ENCODE data around the gene AMBRA1. TPM values are rescaled to one million over a fixed set of nuclear protein-coding genes. Genes with fewer than 3 reads are reported as not detected.

AMBRA1 gene
- total RNA-seq, 2 donors from 2014 or later: 35.2 to 42.2 TPM

DNA sequence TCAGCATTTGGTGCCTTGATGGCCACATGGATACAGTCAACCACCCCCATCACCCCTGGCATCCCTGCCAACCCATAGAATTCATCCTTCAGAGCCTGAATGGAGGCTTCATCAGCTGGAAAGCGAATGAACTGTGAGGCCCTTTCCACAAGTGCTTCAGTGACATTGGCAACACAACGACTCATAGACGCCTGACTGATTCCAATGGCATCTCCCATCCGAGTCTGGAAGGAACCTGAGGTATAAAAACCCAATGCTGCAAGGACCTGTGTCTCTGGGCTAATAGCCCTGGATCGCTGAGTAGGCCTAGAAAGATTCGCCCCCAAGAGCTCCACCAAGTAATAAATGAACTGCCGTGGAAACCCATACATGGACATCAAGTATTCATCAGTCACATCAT, 21.9 kb upstream of the AMBRA1 start:
- no peaks in the 10 kb centered on the region for H3K9me3 ChIP-seq
- TF ChIP-seq, protein P1, sequence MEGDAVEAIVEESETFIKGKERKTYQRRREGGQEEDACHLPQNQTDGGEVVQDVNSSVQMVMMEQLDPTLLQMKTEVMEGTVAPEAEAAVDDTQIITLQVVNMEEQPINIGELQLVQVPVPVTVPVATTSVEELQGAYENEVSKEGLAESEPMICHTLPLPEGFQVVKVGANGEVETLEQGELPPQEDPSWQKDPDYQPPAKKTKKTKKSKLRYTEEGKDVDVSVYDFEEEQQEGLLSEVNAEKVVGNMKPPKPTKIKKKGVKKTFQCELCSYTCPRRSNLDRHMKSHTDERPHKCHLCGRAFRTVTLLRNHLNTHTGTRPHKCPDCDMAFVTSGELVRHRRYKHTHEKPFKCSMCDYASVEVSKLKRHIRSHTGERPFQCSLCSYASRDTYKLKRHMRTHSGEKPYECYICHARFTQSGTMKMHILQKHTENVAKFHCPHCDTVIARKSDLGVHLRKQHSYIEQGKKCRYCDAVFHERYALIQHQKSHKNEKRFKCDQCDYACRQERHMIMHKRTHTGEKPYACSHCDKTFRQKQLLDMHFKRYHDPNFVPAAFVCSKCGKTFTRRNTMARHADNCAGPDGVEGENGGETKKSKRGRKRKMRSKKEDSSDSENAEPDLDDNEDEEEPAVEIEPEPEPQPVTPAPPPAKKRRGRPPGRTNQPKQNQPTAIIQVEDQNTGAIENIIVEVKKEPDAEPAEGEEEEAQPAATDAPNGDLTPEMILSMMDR (IDR thresholded peaks at IDR 0.05): no peak
- no peak overlapping the region for H3K27ac ChIP-seq
- ATAC-seq (ENCODE audit: insufficient number of reproducible peaks, low FRiP score, low read depth) (no peak), DNase-seq (ENCODE audit: low spot score) (no peak)
- no peaks in the 10 kb centered on the region for H3K36me3 ChIP-seq
- H3K4me1 ChIP-seq (ENCODE audit: control insufficient read depth in 1 of 2, low read depth in 2 of 2): peaks cover 10 to 46% of the 10 kb centered on the region in 2 donors
- H3K4me3 ChIP-seq: no peak overlapping the region
- no peaks in the 10 kb centered on the region for H3K27me3 ChIP-seq (replicated peaks; ENCODE audit: insufficient read depth)

DNA sequence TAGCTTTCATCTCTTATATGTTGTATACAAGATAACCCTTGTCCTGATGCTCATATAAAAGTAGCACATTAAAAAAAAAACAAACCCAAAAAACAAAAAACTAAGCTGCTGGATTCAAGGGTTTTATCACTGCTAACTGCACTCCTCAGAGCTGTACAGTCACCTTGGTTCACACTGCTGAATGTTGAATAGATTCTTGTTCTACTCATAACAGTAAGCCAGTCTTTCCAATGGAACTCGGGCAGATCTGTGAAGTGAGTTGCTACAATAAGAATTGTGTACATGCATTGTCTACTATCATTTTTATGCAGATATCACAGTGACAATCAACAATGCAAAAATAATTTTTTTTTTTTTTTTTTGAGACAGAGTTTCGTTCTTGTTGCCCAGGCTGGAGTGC, 18.5 kb upstream of the AMBRA1 start:
- Histone ChIP-seq H3K27ac (no peak overlapping the region), H3K4me1 (ENCODE audit: control insufficient read depth in 1 of 2, low read depth in 2 of 2) (peaks cover 0 to 19% of the 10 kb centered on the region in 2 donors), H3K36me3 (no peaks in the 10 kb centered on the region), H3K4me3 (no peak overlapping the region), H3K27me3 (replicated peaks; ENCODE audit: insufficient read depth) (no peaks in the 10 kb centered on the region), H3K9me3 (no peaks in the 10 kb centered on the region)
- no peak for ATAC-seq (ENCODE audit: insufficient number of reproducible peaks, low FRiP score, low read depth)
- TF ChIP-seq, protein P1 (IDR thresholded peaks at IDR 0.05): no peak
- DNase-seq (ENCODE audit: low spot score): no peak

DNA sequence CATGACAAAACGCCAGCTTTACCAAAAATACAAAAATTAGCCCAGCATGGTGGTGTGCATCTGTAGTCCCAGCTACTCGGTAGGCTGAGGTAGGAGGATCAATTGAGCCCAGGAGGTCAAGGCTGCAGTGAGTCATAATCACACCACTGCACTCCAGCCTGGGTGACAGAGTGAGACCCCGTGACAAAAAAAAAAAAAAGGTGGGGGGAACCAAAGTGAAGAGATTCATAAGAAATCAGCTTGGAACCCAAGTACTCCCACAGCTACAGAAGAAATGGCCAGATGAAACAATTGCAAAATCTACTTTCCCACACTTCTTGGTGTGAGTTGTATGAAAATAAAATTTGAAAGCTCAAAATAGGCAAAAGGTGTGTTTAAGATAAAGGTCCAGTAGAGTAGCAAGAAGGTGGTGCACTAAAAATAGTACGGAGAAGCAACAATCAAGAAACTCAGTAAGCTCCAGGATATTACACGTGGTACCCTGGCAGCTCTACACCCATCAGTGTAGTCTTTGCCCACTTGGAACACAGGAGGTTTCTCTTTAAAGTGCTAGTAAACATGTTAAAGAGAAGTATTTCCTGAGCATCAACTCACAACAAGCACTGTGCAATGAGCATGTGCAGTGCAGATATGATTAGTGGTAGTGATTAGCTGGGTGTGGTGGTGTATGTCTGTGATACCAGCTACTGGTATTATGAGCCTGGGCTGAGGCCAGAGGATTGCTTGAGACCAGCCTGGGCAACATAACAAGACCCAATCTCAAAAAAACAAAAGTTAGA, 17.9 kb upstream of the AMBRA1 start:
- ATAC-seq (ENCODE audit: insufficient number of reproducible peaks, low FRiP score, low read depth): no peak
- Histone ChIP-seq H3K27ac (no peak overlapping the region), H3K36me3 (no peaks in the 10 kb centered on the region), H3K4me3 (no peak overlapping the region), H3K27me3 (replicated peaks; ENCODE audit: insufficient read depth) (no peaks in the 10 kb centered on the region), H3K9me3 (no peaks in the 10 kb centered on the region), H3K4me1 (ENCODE audit: control insufficient read depth in 1 of 2, low read depth in 2 of 2) (peaks cover 0 to 19% of the 10 kb centered on the region in 2 donors)
- TF ChIP-seq, protein P1 (IDR thresholded peaks at IDR 0.05): no peak
- DNase-seq (ENCODE audit: low spot score): no peak

DNA sequence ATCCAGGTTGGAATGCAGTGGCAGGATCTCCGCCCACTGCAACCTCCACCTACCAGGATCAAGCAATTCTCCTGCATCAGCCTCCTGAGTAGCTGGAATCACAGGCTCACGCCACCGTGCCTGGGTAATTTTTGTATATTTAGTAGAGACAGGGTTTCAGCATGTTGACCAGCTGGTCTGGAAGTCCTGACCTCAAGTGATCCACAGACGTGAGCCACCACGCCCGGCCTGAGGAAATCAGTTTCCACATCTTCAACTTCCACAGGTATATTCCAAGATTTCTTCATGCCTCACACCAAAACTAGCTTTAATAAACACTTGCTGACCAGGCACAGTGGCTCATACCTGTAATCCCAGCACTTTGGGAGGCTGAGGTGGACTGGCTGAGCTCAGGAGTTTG, 15.6 kb upstream of the AMBRA1 start:
- no peak overlapping the region for H3K4me3 ChIP-seq
- no peak for ATAC-seq (ENCODE audit: insufficient number of reproducible peaks, low FRiP score, low read depth)
- H3K27ac ChIP-seq: no peak overlapping the region
- H3K9me3 ChIP-seq: no peaks in the 10 kb centered on the region
- TF ChIP-seq, protein P1 (IDR thresholded peaks at IDR 0.05): no peak
- no peaks in the 10 kb centered on the region for H3K36me3 ChIP-seq
- no peaks in the 10 kb centered on the region for H3K4me1 ChIP-seq (ENCODE audit: control insufficient read depth in 1 of 2, low read depth in 2 of 2)
- no peak for DNase-seq (ENCODE audit: low spot score)
- no peaks in the 10 kb centered on the region for H3K27me3 ChIP-seq (replicated peaks; ENCODE audit: insufficient read depth)

GRCh38 chr11:46607516-46607915, 13.7 kb upstream of the AMBRA1 start:
- no peak overlapping the region for H3K27ac ChIP-seq
- TF ChIP-seq, protein P1 (IDR thresholded peaks at IDR 0.05): no peak

More at GRCh38 chr11:46607516-46607915, 13.7 kb upstream of the AMBRA1 start:
- DNase-seq (ENCODE audit: low spot score): no peak
- no peaks in the 10 kb centered on the region for H3K27me3 ChIP-seq (replicated peaks; ENCODE audit: insufficient read depth)
- no peaks in the 10 kb centered on the region for H3K9me3 ChIP-seq
- no peaks in the 10 kb centered on the region for H3K4me1 ChIP-seq (ENCODE audit: control insufficient read depth in 1 of 2, low read depth in 2 of 2)
- no peak for ATAC-seq (ENCODE audit: insufficient number of reproducible peaks, low FRiP score, low read depth)
- H3K4me3 ChIP-seq: no peak overlapping the region
- H3K36me3 ChIP-seq: no peaks in the 10 kb centered on the region
